HG03064 (cell line): Measurements from ENCODE around the gene CNTNAP5.

ENCODE experiments used
- ATAC-seq: cut with Tn5 transposase; IDR thresholded peaks from one replicate; pipeline ENCODE4 v1.9.1; 2021; ENCODE audit warnings: low read depth; ENCODE audit not compliant: unreplicated experiment

CNTNAP5 gene

GRCh38 chr2:124585277-124585676, 560.2 kb downstream of the CNTNAP5 start:
- no peak for ATAC-seq

DNA sequence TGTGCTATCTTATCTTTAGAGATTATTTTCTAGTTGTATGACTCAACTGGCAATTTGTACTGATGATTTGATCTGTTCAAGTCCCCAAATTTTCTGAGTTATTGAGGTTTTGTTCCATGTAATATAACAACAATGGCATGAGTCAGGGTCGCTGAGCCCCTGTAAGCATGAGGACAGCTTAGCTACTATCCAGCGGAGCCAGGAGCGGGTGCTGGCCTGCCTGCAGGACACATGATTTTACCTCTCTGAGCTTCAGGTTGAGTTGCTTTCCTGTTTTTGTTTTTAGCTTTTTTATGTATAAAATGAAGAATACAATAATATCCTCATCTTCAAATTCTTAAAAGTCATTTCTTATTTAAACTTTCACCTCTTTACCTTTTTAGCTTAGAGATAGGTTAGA, 561.1 kb downstream of the CNTNAP5 start:
- ATAC-seq, result no peak

- no peak for ATAC-seq
Observed at GRCh38 chr2:124586835-124587234, 561.7 kb downstream of the CNTNAP5 start.

DNA sequence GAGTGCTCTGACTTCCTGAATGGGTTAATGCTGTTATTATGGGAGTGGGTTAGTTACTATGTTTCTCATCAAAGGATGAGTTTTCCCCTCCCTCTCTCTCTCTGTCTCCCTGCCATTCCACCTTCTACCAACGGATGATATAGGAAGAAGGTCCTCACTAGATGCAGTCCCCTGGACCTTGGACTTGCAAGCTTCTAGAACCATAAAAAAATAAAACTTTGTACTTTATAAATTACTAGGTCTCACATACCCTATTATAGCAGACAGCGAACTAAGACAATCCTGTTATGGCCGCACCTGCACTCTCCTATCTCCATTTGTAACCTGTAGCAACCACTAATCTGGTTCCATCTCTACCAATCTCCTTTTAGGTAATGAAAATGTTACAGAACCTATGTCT, 564.9 kb downstream of the CNTNAP5 start:
- ATAC-seq, result no peak

GRCh38 chr2:124602759-124603158, 577.7 kb downstream of the CNTNAP5 start:
- no peak for ATAC-seq

DNA sequence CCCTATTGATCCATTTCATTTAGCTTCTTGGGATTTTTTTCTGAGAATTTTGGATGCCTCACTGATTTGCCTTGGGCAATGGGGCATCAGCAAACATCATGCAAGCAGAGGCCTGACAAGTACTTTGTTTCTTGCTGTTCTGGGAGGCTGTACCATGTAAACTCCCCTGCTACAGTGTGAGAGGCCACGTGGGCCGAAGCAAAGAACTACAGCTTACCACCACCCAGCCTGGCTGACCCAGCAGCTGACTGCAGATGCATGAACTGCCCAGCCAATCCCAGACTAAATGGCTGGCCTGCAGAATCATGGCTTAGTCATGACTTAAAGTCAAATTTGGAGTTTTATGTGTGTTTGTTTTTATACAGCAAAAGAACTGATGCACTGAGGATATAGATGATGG, 579.9 kb downstream of the CNTNAP5 start:
- no peak for ATAC-seq

- ATAC-seq, result no peak
Observed at GRCh38 chr2:124607679-124608078, 582.6 kb downstream of the CNTNAP5 start.

GRCh38 chr2:124609667-124610066, 584.6 kb downstream of the CNTNAP5 start:
- ATAC-seq, result no peak

- no peak for ATAC-seq
Observed at GRCh38 chr2:124610141-124610540, 585.1 kb downstream of the CNTNAP5 start.

DNA sequence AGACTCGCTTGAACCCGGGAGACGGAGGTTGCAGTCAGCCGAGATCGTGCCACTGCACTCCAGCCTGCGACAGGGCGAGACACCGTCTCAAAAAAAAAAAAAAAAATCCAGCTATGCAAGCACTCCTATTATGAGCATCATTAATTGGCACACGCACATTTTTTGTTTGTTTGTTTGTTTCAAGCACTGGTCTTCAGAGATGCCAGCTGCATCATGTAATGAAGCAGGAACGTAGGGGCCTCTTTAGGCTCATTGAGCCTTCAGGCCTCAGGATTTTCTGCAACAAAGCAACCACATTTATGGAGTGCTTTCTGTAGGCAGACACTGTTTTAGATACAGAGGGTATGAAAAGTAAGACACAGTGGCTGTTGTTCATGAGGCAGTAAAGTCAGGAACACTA, 585.8 kb downstream of the CNTNAP5 start:
- no peak for ATAC-seq

DNA sequence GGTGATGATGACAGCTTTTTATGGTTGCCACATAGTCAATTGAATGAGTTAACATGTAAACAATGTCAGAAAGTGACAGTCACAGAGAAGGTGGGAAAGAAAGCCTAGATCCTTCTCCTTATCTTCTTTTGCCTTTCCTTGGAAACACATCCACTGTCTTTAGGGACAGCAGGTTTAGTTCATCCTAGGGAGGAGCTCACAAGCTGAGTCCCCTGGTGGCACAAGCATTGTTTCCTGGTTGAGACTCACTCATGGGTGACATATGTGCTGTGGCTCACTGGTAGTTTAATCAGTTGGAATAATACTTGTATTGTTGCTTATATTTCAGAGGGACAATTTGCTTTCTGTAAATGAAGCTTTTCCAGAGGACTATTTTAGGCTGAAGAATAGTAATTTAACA, 598.5 kb downstream of the CNTNAP5 start:
- no peak for ATAC-seq

DNA sequence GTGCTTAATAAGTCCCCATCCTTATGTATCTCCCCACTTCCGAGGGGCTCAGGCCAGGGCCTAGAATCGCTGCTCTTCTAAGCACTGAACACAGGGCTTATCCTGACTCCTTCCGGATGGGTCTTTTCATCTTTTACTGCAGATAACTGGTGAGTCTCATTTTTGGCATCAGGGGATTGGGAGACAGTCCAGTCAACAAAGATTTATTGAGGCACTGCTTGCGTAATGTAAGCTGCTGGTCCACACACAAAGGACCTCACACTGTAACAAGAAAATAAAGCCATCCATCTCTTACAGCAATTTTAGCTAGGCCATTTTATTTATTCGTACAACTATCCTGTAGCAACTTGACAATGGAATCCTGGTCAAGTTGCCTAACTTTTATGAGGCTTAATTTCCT, 600.5 kb downstream of the CNTNAP5 start:
- no peak for ATAC-seq

DNA sequence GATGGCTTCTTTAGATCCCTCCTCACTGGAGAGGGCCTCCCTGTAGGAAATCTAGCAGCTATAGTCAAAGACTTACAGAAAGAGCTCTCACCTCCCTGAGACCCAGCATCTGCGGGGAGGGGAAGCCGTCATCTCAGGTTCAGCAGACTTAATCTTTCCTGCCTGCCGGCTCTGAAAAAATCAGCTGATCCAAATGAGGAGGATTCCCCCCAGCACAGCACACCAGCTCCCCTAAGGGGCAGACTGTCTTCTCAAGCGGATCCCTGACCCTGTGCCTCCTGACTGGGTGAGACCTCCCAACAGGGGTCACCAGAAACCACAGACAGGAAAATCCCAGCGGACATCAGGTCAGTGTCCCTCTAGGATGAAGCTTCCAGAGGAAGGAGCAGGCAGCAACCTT, 601.9 kb downstream of the CNTNAP5 start:
- no peak for ATAC-seq

DNA sequence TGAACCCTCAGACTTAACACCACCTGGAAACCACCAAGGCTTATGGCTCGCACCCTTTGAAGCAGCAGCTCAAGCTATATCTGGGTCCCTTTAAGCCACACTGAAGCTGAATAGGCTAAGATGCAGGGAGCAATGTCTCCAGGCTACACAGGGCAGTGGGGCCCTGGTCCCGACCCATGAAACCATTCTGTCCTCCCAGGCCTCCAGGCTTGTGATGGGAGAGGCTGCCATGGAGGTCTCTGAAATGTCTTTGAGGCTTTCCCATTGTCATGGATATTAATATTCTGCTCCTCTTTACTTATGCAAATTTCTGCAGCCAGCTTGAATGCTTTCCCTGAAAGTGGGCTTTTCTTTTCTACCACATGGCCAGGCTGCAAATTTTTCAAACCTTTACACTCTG, 608.7 kb downstream of the CNTNAP5 start:
- no peak for ATAC-seq

- ATAC-seq, result no peak
Observed at GRCh38 chr2:124639524-124639923, 614.4 kb downstream of the CNTNAP5 start.

DNA sequence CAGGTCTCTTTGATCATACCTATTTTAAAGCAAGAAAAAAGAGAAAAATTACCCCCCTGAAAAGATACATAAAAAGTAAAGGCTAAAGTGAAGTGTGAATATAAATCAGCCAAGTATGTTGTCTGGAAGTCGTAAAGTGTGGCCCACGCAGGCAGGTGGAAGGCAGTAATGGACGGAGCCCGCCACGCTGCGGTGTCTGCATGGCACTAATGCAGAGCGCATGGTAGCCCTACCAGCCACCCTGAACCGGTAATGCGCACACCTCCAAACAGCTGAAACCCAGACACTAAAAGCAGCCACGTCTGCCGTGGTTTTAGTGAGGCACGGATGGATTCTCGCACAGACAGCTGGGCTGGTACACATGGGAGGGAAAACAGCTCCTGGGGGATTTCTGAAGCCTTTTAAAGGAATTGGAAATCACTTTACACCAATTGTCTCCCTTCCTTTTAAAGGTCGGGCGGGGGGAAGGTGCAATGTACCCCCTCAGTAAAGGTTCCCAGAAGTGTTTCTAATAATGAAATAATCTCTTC, 615.2 kb downstream of the CNTNAP5 start:
- no peak for ATAC-seq

GRCh38 chr2:124646166-124646815, 621.2 kb downstream of the CNTNAP5 start:
- ATAC-seq, result no peak

GRCh38 chr2:124647245-124647644, 622.2 kb downstream of the CNTNAP5 start:
- no peak for ATAC-seq

DNA sequence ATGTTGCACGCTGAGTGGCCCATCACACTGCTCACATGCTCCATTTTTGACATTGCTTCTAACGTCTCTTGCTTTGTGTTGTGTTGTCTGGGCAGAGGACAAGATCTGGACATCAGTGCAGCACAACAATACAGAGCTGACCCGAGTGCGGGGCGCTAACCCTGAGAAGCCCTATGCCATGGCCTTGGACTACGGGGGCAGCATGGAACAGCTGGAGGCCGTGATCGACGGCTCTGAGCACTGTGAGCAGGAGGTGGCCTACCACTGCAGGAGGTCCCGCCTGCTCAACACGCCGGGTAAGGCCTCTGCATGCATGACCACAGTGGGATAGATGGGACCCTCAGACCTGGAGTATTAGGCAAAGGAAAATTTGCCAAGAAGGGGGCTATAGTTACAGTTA, 622.6 kb downstream of the CNTNAP5 start:
- no peak for ATAC-seq

GRCh38 chr2:124649001-124649400, 623.9 kb downstream of the CNTNAP5 start:
- ATAC-seq, result no peak

DNA sequence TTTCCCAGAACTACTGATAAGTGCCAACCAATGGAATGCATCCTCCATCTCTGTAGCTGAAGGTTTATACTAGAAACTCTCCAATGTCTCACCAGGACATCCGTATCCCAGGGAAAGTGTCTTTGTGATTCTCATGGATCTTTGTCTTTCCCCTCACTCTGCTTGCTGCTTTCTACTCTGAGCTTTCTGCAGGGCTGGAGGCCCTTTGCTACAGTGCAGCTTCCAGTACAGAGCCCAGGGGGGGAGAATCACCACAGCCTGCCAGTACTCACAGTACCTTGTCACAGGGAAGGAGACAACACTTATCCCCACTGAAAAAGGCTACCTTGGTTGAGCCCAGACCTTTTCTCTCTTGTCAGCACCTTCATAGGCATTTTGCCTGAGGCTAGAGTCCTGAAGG, 627.0 kb downstream of the CNTNAP5 start:
- ATAC-seq, result no peak

- ATAC-seq, result no peak
Observed at GRCh38 chr2:124658373-124658772, 633.3 kb downstream of the CNTNAP5 start.

- ATAC-seq, result no peak
Observed at GRCh38 chr2:124661558-124661957, 636.5 kb downstream of the CNTNAP5 start.
